HG02588 (cell line): ENCODE data around the gene P2RY6.

ENCODE experiments used
- ATAC-seq: cut with Tn5 transposase; IDR thresholded peaks from one replicate; pipeline ENCODE4 v1.9.1; 2021; ENCODE audit warnings: mild to moderate bottlenecking, moderate library complexity; ENCODE audit not compliant: unreplicated experiment

Gene P2RY6

DNA sequence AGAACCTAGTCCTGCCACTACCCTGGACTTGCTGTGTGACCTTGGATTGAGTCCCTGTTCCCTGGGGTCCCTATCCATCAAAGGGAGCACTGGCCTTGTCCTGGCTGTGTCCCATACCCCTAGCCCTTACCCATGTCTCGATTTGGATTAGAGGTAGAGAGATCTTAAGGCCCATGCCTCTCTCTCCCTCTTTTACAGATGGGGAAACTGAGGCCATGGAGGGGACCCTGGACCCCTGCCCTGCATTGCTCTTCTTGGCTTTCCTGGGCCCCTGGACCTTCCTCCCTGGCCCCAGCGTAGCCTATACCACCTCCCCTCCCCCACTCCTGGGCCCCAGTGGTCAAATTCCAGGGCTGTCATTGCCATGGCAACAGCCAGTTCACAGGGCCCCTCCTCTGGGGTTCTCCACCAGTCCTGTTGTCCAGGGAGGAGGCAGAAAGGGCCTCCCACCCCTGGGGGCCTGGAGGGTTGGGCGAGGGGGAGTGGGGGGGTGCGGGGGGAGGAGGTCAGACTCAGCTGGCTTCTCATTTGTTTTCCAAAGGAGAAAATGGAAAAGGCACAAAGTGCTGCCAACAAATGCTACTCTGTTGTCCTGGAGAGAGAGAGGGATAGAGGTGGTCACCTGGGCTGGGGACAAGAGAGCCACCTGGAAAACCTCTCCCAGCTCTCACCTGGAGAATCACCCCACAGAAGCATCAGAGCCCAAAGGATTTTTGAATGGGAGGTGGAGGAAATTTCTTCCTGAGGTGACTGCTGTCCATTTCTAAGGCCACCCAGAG is 59.2 kb downstream of the P2RY6 start:
- ATAC-seq = no peak

DNA sequence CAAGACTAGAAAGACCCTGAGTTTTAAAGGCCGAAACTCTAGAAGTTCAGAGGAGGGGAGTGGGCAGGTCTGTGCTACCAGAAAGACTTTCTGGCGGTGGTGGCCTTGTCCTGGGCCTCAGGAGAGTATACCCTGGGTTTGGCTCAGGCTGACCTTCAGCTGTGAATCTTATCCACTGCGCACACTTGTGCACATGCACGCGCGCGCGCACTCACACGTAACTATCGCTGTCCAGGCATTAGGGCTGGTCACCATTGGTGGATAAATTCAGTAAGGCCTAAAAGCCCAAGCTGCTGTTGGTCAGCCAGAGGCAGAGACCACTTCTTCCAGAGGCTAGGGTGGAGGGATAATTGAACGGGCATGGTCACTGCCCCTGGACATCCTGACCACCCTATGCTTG is 61.0 kb downstream of the P2RY6 start:
- no peak for ATAC-seq

DNA sequence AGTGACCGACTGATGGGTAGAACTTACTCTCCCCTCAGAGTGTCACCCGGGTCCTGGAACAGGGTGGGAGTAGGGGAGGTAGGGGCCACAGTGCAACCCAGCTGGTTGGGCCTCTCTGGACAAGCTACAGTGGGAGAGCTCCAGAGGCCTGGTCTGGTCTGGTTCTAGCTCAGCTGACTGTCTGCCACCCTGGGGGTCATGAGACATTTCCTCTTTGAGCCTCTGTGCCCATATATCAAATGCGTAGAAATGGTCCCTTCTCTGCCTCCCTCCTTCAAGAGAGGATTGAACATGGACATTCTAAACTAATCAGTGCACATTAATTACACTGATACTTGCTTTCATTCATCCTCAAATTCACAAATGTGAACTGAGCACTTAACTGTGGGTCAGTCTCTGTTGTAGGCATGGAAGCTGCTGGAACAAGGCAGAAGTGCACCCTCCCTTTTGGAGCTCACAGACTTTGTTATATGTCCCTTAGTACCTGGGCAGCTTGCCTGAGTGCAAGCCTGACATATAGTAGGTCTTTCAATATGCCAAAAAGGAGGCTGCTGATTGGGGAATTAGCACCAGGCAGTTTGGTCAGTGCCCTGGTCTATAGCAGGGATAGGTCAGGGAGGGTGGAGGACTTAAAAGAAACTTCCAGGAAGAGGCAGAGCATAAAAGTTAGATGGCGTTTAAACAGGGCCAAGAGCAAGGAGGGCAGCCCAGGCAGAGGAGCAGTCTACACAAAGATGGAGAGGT is 61.7 kb downstream of the P2RY6 start:
- no peak for ATAC-seq

DNA sequence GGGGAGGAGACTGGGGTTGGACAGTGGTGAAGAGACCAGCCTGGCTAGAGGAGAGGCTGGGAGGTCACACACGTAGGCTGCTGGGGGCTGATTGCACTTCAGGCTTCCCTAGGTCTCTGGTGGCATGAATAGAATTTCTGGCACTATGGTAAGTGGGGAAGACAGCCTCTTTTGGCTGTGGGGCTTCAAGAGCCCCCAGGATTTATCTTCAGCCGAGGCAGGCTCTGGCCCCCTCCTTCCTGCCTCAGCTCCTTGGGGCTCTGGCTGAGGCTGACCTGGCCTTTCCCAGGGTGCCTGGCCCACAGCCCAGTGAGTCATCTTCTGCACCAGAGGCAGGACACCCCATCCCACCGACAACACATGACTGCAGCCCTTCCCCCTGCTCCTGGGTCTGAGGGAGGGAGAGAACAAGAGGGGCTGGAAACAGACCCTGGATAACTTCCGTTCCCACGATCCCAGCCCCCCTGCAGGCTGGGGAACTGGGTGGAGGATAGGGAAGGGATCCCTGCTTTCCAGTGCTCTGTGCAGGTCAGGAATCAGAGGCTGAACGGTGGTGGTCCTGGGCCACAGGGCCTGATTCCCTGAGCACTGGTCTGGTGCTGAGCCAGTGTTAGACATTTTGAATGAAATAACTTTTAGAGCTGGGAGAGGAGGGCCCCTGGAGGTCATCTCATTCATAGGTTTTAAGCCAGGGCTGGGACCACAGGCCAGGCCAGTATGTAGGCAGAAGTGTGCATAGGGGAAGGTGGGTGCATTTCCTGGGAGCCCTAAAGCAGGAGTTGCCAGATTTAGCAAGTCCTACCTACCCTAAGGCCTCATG is 62.5 kb downstream of the P2RY6 start:
- ATAC-seq = no peak

DNA sequence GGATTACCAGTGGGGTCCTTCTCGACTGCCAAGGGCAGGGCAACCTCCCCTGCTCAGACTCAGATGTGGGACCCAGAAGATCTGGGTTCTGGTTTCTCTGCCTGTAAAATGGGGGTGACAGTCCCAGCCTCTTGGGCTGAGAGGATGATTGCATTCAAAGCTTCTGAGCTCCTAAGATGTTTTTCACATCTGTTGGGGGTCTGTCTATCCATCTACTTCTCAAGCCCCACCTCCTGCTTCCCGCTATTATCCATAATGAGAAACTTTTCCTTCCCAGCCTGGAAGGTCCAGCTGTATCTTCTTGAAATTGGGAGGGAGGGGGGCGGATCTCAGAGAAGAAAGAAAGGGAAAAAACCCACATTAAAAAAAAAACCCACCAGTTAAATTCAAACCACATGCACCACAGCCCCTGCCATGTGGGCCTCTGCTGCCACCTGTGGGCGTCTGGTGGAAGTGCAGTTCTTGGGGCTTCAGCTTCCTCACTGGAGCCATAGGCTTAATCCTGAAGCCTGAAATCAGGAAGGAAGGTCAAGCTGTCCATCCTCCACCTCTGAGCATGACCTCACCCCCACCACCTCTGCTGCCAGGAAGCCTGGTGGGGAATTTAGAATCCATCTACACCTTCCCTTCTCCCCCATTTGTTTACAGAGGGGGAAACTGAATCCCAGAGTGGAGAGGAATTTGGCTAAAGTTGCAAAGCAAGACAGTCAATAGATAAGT is 63.2 kb downstream of the P2RY6 start:
- ATAC-seq = no peak

DNA sequence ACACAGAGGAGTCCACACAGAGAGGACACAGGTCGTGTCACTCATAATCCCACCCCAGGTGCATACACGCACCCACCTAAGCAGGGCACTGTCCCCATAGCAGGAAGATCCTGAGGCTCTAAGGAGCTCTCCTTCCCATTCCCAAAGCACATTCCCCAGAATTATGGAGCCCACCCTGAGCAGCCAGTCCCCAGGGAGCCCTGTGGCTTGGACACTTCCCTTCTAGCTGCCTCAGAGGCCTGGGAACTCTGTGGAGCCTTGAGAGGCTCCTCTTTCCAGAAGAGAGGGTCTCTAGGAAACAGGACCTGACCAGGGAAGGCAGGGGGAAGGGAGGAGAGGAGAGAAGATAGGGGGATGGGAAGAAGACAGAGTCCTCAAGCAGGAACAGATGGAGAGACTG is 65.7 kb downstream of the P2RY6 start:
- no peak for ATAC-seq

DNA sequence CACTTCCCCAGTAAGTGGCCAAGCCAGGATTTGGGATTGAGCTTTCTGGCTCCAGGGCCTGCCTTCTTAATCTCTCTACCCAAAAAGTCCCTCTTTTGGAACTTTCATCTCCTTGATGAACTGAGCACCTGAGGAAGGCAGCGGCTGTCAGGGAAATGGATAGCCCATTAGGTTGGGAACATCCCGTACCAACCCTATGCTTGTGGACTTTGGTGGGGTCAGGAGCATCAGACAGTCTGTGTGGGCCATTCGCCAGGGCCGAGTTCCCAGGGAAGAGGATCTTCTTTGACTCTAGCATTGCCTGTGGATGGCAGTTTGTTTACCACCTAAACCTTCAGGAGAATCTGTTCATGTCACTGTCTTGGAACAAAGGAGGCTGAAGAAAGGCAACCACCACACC is 66.1 kb downstream of the P2RY6 start:
- no peak for ATAC-seq

DNA sequence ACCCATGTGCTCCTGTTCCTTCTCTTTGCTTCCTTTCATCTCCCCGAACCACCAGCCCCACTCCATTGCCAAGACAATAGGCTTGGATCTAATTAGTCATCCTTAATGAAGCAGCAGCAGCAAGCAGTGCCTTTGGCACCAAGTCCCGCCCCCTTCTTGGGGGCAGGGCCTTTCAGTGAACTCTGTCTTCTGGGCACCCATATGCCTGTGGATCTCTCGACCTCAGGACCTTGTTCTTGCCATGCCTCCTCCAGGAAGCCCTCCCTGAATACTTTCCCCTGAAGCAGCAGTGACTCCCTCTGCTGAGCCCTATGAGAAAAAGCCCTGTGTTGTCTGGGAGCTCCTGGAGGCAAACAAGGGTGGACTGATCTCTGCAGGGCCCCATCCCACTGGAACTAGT is 68.0 kb downstream of the P2RY6 start:
- no peak for ATAC-seq

DNA sequence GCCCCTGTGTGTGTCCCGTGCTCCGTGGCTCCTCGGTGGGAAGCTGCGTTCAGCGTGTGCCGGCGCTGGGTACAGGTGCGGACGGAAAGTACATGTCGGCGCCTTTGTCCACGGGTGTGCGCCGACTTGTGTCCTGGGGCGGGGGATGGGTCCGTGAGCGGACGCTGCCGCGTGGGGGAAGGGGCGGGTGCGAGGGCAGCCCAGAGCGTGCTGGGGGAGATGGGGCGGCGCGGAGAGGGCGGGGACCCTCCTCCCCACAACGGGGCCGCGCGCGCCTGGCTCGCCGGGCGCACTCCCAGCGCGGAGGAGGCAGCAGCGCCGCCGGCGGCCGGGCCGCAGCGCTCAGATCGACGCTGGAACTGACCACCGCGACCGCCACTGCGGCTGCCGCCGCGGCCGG is 70.5 kb downstream of the P2RY6 start:
- ATAC-seq = no peak

DNA sequence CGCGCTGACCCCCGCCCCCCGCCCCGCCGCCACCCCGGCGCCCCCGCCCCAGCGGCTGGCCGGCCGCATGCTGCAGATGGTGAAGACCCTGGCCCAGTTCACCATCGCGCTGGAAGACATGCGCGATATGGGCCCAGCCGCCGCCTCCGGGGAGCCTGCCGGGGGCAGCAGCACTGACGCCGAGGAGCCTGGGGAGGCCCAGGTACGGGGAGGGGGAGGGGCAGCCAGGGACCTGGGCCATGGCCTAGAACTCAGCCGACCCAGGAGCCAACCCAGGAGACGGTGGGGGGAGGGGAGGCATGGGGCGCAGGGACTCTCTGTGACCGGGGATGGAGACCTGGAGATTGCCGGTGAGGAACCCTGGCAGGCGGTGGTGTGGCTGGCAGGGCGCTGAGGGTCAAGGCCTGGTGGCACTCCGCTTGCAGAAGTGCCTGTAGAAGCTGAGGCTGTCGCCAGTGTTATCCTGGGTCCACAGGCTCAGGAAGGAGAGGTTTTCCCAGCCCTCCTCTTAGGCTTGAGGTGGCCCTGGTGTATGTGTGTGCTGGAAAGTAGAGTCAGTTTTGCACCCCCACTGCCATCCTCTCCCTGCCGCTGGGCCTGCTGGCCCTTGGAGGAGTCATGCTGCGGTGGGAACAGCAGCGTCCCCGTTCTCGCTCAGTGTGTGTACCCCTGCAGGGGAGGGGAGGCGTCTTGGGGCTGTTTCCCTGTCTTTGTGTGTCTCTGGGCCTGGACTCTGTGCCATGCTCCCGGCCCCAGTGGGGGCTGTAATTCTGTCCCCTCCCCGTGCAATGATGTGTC is 71.1 kb downstream of the P2RY6 start:
- ATAC-seq = no peak

DNA sequence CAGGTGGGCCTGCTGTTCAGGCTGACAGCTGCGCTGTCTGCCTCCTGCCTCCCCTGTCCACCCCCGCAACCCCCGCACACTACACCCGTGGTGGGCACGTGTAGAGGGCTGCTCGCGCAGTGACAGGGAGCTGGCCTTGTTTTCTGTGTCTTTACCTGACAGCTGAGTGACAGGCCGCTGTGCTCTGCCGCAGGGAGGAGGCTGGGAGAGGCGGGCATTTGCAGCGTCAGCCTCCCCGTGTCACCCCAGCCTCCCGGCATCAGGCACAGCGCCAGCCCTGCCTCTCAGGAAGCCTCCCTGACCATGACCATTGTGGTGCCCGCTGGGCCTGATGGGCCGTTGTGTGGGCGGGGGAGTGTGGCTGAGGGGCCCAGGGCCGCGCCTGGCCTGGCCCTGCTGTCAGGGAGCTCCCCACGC is 72.1 kb downstream of the P2RY6 start:
- no peak for ATAC-seq

DNA sequence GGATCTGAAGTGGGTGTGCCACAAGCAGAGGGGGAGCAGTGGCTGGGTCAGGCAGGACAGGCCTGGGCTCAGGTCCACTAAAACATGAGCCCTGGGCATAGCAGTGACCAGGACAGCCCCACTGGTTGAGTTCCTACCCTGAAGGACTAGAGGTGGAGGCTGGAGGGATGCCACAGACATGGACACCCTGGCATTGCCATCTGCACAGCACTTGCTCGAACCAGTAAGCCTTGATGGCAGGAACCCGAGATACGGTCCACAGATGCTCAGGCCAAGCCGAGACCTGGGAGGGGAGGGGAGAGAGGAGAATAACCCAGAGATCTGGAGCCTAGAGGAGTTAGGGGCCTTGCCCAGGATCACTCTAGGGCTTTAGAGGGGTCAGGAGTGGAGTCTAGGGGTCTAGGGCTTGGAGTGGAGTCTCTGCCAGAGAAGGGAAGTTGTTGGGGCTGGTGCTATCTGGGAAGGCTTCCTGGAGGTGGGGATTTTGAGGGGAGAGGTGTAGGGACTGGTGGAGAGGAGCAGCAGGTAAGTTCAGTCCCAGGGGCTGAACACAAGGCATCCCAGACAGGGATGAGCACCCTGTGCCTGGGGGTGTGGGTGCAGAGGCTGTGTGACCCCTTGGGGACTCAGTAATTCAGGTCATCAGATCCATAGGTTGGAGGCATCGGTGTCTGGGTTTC is 73.5 kb downstream of the P2RY6 start:
- ATAC-seq = no peak

DNA sequence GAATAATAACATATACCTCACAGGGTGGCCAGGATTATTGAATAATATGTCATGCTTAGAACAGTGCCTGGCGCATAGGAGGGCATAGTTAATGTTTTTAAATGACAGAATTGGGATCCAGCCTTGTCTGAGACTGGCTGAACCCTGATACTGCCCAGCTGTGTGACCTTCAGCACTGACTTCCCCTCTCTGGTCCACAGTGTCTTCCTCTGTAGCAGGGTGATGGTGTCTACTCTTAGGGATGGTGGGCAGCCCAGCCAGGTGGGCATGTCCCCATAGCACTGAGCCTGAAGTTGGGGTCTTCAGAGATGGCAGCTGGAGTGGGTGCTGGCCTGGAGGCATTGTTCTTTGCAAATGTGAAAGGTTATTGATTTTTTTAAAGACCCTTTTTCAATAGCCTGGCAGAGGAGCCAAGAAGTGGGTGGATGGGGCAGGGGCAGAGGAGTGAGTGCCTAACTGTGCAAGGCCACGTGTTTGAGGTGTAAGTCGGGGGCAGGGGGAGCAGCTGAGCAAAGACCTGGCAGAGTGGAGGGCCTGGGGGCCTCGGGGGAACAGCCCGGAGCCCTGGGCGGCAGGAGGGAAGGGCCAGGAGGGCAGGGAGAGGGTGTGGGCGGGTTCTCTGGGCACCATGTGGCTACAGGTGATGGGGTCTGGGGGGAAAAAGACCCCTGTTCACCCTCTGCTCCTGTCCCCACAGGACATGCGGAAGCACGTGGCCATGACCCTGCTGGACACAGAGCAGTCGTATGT is 74.2 kb downstream of the P2RY6 start:
- ATAC-seq = no peak

DNA sequence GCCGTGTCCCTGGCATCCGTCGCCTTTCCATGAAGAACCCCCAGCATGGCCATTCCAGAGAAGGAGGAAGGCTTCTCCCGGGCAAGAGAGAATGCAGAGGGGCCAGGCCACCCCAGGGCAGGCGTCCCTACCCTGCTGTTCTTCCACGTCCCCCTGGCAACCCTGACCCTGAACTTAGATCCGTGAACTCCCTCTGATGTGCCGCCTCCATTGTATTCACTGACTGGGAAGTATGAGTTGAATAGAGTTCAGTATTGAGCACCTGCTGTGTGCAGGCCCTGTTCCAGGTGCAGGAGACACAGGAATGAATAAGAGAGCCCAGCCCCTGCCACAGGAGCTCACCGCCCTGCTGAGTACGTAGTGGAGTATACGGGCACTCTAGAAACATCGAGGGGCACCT is 74.9 kb downstream of the P2RY6 start:
- ATAC-seq = no peak
